Mesenteric fat pad (tissue), 1 donor: ENCODE results near the gene USP53. TPM values are rescaled to one million over a fixed set of nuclear protein-coding genes. Genes with fewer than 3 reads are reported as not detected.
"Not testable (repeated sequence)": the region's sequence is repeated elsewhere in the genome, so short reads cannot be mapped to it uniquely, and the experiment has no call there.

Experiments used
- DNase-seq: peaks from one replicate; pipeline ENCODE4 v3.0.0-alpha.2; 2020; ENCODE audit warnings: low spot score
- long read RNA-seq: library from polyadenylated mRNA; unstranded; transcript quantifications from one replicate; pipeline ENCODE4 v2.0.0, GENCODE V29; 2020
- total RNA-seq: library from RNA; stranded (reverse); fragmentation: NEBNext Ultra II Directional; extraction: Animal tissue kit (Norgen Biotek cat#: 25700); gene quantifications from one replicate; pipeline ENCODE4 v1.2.1, GENCODE V29; 2021
- donor health status: DM: yes; HTN: yes; CAD: no.

Gene USP53
- 111 TPM for total RNA-seq
- long read RNA-seq, partial matches to known transcripts: 6 of 57 reads
- long read RNA-seq, other reads (novel, unspliced or antisense): 51 of 57 reads

- DNase-seq: peak; percentile 99
Measured at GRCh38 chr4:119212234-119212963, at the start of gene USP53. TSS of gene USP53 (plus strand) at chr4:119212713. CDS start at chr4:119239760, 27,047 bp downstream.

GRCh38 chr4:119165767-119166166, 46.7 kb upstream of the USP53 start:
- no peak for DNase-seq

- no peak for DNase-seq
Measured at GRCh38 chr4:119170195-119170594, 42.3 kb upstream of the USP53 start.

GRCh38 chr4:119172223-119172622, 40.3 kb upstream of the USP53 start:
- DNase-seq: no peak

- not testable (repeated sequence) for DNase-seq
Measured at GRCh38 chr4:119173729-119174361, 38.7 kb upstream of the USP53 start.

- no peak for DNase-seq
Measured at GRCh38 chr4:119179011-119179410, 33.5 kb upstream of the USP53 start.

GRCh38 chr4:119184128-119184527, 28.4 kb upstream of the USP53 start:
- DNase-seq: no peak

- no peak for DNase-seq
Measured at GRCh38 chr4:119189638-119190037, 22.9 kb upstream of the USP53 start.

- DNase-seq: no peak
Measured at GRCh38 chr4:119190354-119190753, 22.2 kb upstream of the USP53 start.

GRCh38 chr4:119191505-119191904, 21.0 kb upstream of the USP53 start:
- no peak for DNase-seq

GRCh38 chr4:119197772-119198212, 14.7 kb upstream of the USP53 start:
- DNase-seq: no peak

- no peak for DNase-seq
Measured at GRCh38 chr4:119204916-119205315, 7.6 kb upstream of the USP53 start.

- DNase-seq: no peak
Measured at GRCh38 chr4:119205690-119206089, 6.8 kb upstream of the USP53 start.

- no peak for DNase-seq
Measured at GRCh38 chr4:119206178-119206577, 6.3 kb upstream of the USP53 start.

GRCh38 chr4:119207051-119207450, 5.5 kb upstream of the USP53 start:
- no peak for DNase-seq

- no peak for DNase-seq
Measured at GRCh38 chr4:119209077-119209476, 3.4 kb upstream of the USP53 start.

- no peak for DNase-seq
Measured at GRCh38 chr4:119209586-119209985, 2.9 kb upstream of the USP53 start.

- no peak for DNase-seq
Measured at GRCh38 chr4:119210775-119211174, 1.7 kb upstream of the USP53 start.

GRCh38 chr4:119211867-119212233, 663 bp upstream of the USP53 start:
- DNase-seq: no peak

- peak; percentile 95 for DNase-seq
Measured at GRCh38 chr4:119212964-119213606, 572 bp downstream of the USP53 start.

GRCh38 chr4:119218093-119218492, 5.6 kb downstream of the USP53 start:
- no peak for DNase-seq

- DNase-seq: no peak
Measured at GRCh38 chr4:119221412-119221811, 8.9 kb downstream of the USP53 start.
